ENCODE measurements around the gene PBX1. TPM values are rescaled to one million over a fixed set of nuclear protein-coding genes. Genes with fewer than 3 reads are reported as not detected.

Gene PBX1
- total RNA-seq, 1 donor from 2014 or later: 44.2 TPM

DNA sequence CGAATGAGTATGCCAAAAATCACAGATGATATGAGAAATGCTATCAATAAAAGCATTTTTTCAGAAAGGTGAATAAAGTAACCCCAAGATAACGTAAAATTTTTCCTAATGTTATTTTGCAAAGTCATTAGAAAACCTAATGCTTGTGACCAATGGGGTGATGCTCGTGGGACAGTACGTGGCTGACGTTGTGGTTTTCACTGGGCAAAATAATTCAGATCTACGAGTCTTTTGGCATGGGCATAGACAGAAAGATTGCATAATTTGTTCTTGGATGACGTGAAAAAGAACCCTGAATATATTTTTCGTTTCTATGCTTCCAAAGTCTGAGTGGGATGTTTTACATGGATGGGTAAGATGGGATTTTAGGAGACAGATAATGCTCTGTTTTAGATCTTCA lies 71.0 kb downstream of the PBX1 start:
- Mint-ChIP-seq H3K27me3 (ENCODE audit: unreplicated experiment) (no peaks in the 10 kb centered on the region), H3K36me3 (ENCODE audit: low read depth, unreplicated experiment) (no peaks in the 10 kb centered on the region), H3K4me3 (ENCODE audit: unreplicated experiment) (no peak overlapping the region), H3K27ac (ENCODE audit: unreplicated experiment) (no peak overlapping the region), H3K4me1 (ENCODE audit: unreplicated experiment) (peaks cover 18% of the 10 kb centered on the region), H3K9me3 (ENCODE audit: unreplicated experiment) (no peaks in the 10 kb centered on the region)
- TF ChIP-seq, protein P1, sequence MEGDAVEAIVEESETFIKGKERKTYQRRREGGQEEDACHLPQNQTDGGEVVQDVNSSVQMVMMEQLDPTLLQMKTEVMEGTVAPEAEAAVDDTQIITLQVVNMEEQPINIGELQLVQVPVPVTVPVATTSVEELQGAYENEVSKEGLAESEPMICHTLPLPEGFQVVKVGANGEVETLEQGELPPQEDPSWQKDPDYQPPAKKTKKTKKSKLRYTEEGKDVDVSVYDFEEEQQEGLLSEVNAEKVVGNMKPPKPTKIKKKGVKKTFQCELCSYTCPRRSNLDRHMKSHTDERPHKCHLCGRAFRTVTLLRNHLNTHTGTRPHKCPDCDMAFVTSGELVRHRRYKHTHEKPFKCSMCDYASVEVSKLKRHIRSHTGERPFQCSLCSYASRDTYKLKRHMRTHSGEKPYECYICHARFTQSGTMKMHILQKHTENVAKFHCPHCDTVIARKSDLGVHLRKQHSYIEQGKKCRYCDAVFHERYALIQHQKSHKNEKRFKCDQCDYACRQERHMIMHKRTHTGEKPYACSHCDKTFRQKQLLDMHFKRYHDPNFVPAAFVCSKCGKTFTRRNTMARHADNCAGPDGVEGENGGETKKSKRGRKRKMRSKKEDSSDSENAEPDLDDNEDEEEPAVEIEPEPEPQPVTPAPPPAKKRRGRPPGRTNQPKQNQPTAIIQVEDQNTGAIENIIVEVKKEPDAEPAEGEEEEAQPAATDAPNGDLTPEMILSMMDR (IDR thresholded peaks at IDR 0.05; ENCODE audit: unreplicated experiment): no peak
- no peak for DNase-seq (ENCODE audit: low spot score)

DNA sequence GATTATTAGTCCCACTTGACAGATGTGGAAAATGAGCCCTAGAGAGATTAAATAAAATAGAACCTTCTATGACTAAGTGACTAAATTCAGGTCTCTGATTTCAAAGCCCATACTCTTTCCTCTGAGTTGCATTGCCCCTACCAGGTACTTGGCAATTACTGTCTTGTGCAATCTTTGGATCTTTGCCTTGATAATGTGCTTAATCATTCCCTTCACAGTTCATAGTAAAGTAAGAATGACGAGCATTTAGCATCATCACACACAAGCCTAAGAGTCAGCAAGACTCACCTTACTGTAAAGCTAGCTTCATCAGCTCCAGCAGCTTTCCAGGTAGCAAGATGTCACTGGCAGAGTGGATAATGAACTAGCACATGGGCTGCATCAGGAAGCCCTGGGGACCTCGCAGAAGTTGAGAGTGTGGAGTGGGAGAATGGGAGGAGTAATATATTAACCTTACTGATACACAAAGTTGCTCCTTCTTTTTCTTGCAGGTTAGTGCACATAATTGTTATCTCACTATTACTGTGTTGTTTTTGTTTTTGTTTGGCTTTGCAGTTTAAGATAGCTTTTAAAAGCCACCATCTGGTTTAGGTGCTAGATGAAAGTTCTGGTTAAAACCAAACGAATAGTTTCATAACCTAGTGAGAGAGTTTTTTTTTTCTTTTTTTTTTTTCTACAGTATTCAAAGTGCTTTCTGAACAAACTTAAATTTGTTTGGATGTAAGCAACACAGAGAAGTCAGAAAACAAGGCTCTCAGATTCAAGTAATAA lies 71.8 kb downstream of the PBX1 start:
- no peaks in the 10 kb centered on the region for H3K27me3 Mint-ChIP-seq (ENCODE audit: unreplicated experiment)
- H3K27ac Mint-ChIP-seq (ENCODE audit: unreplicated experiment): no peak overlapping the region
- DNase-seq (ENCODE audit: low spot score): no peak

DNA sequence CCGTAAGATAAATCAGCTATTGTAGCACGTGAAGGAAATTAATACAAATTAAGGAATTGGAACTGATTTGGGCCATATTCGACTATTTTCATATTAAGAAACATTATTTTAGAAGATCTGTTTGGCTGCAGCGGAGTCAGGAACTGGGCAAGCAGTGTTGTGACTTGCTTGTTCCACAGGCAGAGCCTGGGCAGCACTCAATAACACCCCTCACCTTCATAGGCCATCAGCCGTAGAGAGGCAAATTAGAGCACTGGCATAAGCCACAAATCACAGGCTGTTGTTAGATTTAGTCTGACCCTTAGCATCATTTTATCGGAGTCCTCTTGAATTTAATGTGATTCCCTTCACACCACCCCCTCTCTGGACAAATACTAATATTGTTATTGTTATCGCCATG lies 72.8 kb downstream of the PBX1 start:
- Mint-ChIP-seq H3K27ac (ENCODE audit: unreplicated experiment) (no peak overlapping the region), H3K4me3 (ENCODE audit: unreplicated experiment) (no peak overlapping the region)

More for the DNA sequence above, 71.8 kb downstream of the PBX1 start:
- H3K9me3 Mint-ChIP-seq (ENCODE audit: unreplicated experiment): no peaks in the 10 kb centered on the region
- H3K36me3 Mint-ChIP-seq (ENCODE audit: low read depth, unreplicated experiment): no peaks in the 10 kb centered on the region
- peaks cover 14% of the 10 kb centered on the region for H3K4me1 Mint-ChIP-seq (ENCODE audit: unreplicated experiment)
- TF ChIP-seq, protein P1 (IDR thresholded peaks at IDR 0.05; ENCODE audit: unreplicated experiment): no peak
- H3K4me3 Mint-ChIP-seq (ENCODE audit: unreplicated experiment): no peak overlapping the region

DNA sequence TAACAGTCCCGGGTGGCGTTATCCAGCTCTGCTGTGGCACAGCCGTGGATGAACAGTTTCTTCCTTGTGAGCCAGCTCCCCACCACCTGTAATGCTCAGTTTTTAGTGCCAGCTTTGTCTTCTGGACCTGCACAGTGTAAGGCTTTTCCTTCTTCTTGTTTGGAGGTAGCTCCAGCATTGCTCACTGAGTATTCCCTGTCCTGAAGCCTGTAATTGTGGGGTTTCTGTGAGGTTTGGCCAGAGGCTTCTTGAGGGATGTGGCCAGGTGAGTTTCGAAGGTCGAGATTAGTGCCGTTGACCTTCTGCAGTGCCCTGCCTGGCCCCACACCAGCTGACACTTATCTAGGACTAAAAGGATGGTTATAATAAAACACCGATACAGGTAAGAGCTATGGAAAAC lies 75.0 kb downstream of the PBX1 start:
- no peak overlapping the region for H3K27ac Mint-ChIP-seq (ENCODE audit: unreplicated experiment)
- H3K27me3 Mint-ChIP-seq (ENCODE audit: unreplicated experiment): no peaks in the 10 kb centered on the region
- no peaks in the 10 kb centered on the region for H3K9me3 Mint-ChIP-seq (ENCODE audit: unreplicated experiment)
- TF ChIP-seq, protein P1 (IDR thresholded peaks at IDR 0.05; ENCODE audit: unreplicated experiment): no peak
- H3K4me1 Mint-ChIP-seq (ENCODE audit: unreplicated experiment): peaks cover 4% of the 10 kb centered on the region
- no peaks in the 10 kb centered on the region for H3K36me3 Mint-ChIP-seq (ENCODE audit: low read depth, unreplicated experiment)
- no peak overlapping the region for H3K4me3 Mint-ChIP-seq (ENCODE audit: unreplicated experiment)
- no peak for DNase-seq (ENCODE audit: low spot score)

More for the DNA sequence above, 72.8 kb downstream of the PBX1 start:
- no peaks in the 10 kb centered on the region for H3K36me3 Mint-ChIP-seq (ENCODE audit: low read depth, unreplicated experiment)
- H3K27me3 Mint-ChIP-seq (ENCODE audit: unreplicated experiment): no peaks in the 10 kb centered on the region
- DNase-seq (ENCODE audit: low spot score): no peak
- no peaks in the 10 kb centered on the region for H3K9me3 Mint-ChIP-seq (ENCODE audit: unreplicated experiment)
- peaks cover 7% of the 10 kb centered on the region for H3K4me1 Mint-ChIP-seq (ENCODE audit: unreplicated experiment)
- TF ChIP-seq, protein P1 (IDR thresholded peaks at IDR 0.05; ENCODE audit: unreplicated experiment): no peak

- Mint-ChIP-seq H3K4me3 (ENCODE audit: unreplicated experiment) (no peak overlapping the region), H3K36me3 (ENCODE audit: low read depth, unreplicated experiment) (no peaks in the 10 kb centered on the region), H3K27me3 (ENCODE audit: unreplicated experiment) (no peaks in the 10 kb centered on the region), H3K27ac (ENCODE audit: unreplicated experiment) (no peak overlapping the region), H3K9me3 (ENCODE audit: unreplicated experiment) (no peaks in the 10 kb centered on the region), H3K4me1 (ENCODE audit: unreplicated experiment) (peaks cover 4% of the 10 kb centered on the region)
- TF ChIP-seq, protein P1 (IDR thresholded peaks at IDR 0.05; ENCODE audit: unreplicated experiment): no peak
- no peak for DNase-seq (ENCODE audit: low spot score)
These were observed 76.2 kb downstream of the PBX1 start for GRCh38 chr1:164635059-164635802.
